GM12864 (cell line): ENCODE measurements around the gene RAB31.

Experiments
- DNase-seq: peaks from one replicate; pipeline ENCODE4 v3.0.0-alpha.2; 2011; ENCODE audit warnings: low read depth
- H3K4me3 ChIP-seq: 2 replicates; pipeline ENCODE4 v1.5.1; 2011; ENCODE audit warnings: mild to moderate bottlenecking, low read depth, low read length, control low read depth
- CTCF ChIP-seq: IDR thresholded peaks from 2 replicates; pipeline ENCODE4 v1.5.1; 2011; ENCODE audit warnings: low read depth, mild to moderate bottlenecking, moderate library complexity, low read length, control low read depth, inconsistent platforms; ENCODE audit errors: missing control alignments

Gene RAB31

DNA sequence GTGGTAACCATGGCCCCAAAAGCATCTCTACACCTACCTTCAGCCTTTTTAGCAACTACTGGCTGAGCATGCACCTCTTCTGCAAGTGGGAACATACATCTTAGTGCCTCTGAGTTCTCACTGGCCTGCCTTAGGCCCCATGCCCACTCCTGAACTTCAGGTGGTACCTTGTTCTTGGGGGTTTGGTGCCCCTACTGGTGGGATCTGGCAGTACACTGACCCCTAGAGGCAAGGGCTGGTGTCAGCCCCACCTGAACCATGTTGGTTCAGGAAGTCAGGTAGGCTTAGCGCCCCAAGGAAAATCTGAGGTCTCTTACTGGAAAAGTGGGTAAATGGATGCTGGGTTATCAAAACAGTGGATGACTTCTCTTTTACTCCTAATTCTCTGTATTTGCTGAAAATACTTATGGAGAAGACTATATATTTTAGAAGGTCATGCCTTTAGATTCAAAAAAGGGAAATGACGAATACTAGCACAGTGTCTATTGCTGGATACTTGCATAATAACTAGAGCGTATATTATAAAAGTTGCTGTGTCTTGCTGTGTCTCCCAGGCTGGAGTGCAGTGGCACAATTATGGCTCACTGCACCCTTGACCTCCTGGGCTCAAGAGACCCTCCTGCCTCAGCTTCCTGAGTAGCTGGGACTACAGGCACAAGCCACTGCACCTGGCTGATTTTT lies 84.6 kb downstream of the RAB31 start:
- H3K4me3 ChIP-seq, result no peak overlapping the region
- peak; percentile 12 for DNase-seq
- peak; percentile 81 for TF ChIP-seq CTCF

GRCh38 chr18:9796011-9796410 lies 87.9 kb downstream of the RAB31 start:
- no peak for TF ChIP-seq CTCF
- DNase-seq, result no peak
- no peak overlapping the region for H3K4me3 ChIP-seq

- H3K4me3 ChIP-seq, result no peak overlapping the region
- no peak for TF ChIP-seq CTCF
- DNase-seq, result no peak
Observed at GRCh38 chr18:9796935-9797549, 88.9 kb downstream of the RAB31 start.

DNA sequence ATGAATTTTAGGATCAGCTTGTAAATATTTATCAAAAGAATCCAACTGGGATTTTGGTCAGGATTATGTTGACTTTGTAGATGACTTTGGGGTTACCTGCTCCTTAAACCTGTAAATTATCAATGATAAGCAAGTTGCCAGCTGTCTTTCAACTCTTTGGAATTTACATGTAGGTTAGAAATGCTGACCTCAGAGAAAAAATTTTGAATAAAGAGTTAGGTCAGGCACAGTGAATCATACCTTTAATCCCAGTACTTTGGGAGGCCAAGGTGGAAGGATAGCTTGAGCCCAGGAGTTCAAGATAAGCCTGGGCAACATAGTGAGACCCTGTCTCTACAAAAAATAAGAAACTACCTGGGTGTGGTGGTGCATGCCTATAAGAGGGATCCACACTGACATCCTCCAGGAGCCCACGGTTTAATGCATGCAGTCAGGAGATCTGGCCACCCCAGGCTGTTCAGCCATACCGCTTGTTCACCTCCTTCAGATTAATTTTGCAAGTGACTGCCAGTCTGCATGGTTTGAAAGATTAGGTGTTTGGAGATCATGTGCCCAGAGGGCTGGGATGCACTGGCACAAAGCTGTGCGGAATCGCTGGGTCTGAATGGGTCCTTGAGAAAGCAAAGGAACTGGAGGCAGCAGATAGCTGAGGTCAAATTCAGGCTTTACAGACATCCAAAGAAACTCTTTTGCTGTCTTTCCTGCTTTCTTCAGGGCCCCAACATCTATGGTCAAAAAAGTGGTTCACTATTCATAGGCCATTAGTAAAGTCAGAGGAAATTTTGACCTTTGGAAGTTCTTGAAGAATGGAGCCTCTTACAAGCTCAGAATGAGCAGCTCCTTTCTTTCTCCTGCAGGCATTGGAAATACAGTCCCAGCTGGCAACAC lies 94.3 kb downstream of the RAB31 start:
- no peak for DNase-seq
- no peak for TF ChIP-seq CTCF
- H3K4me3 ChIP-seq, result no peak overlapping the region

DNA sequence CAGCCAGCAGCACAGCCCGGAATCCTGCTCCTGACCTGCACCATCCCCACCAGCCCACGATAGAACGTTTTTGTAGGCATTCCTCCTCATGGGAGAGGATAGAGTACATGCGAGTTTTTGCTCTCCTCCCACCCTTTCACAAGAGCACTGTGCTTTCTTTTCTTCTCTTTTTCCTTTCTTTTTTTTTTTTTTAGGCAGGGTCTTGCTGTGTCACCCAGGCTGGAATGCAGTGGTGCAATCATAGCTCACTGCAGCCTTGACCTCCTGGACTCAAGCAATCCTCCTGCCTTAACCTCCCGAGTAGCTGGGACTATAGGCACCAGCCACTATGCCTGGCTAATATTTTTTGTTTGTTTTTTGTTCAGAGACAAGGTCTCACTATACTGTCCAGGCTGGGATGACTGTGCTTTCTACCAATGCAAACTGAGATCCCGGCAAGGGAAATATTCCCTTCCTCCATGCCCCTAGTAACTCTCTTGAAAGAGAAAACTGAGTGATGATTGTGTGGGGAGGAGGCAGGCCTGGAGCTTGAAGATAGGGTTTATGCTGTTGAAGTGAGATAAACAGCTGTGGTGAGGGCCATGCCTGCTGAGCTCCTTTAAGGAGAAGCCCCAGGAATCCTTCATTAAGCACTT lies 95.1 kb downstream of the RAB31 start:
- no peak overlapping the region for H3K4me3 ChIP-seq
- no peak for DNase-seq
- no peak for TF ChIP-seq CTCF

DNA sequence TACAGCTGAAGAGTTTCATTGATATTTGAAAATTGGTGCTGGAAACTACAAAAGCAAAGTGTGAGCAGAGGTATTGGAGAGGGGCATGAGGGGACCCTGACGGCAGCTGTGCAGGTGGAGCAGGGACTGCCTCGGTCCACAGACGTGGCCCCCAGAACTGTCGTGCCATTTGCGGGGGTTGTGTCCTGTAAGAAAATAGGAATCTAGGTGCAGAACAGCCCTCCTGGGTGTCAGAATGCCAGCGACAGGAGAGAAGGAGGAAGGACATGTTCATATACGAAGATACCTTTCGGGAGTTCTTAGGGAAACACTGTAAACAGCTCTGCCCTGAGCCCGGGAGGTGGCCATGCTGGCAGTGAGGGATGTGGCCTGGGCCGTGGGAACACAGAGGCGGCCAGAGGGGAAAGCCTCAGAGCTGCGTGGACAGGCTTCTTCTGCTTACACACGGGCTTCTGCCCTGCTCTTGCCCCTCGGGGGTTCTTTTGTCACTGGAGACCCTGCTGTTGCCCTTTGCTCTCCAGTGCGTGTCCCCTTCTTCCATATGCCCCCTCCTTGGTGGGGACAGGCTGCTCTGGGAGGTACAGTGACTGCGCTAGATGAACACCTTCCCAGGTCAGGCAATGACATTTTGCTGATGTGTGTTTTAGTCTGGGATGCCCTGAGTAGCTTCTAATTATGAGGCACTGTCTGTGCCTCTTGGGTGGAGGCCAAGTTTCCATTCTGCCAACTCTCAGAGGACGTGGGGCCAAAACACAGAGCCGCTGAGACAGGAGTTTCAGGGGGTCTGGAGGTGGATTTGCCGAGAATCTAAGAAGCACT lies 95.8 kb downstream of the RAB31 start:
- no peak for TF ChIP-seq CTCF
- H3K4me3 ChIP-seq, result no peak overlapping the region
- no peak for DNase-seq
